Retinal pigment epithelial cell (primary cell): ENCODE measurements around the gene ACTG1.

Experiments
- DNase-seq: peaks from one replicate; pipeline ENCODE4 v3.0.0-alpha.2; 2010; ENCODE audit warnings: low read depth
- H3K4me3 ChIP-seq: 2 replicates; pipeline ENCODE4 v1.5.1; 2011; ENCODE audit warnings: mild to moderate bottlenecking, low read length, control low read depth, moderate library complexity
- TF ChIP-seq, protein P1 (sequence below): conservative IDR thresholded peaks from 2 replicates; pipeline ENCODE4 v1.5.1; 2011; ENCODE audit warnings: low read depth, low read length, control low read depth, inconsistent platforms

Gene ACTG1

DNA sequence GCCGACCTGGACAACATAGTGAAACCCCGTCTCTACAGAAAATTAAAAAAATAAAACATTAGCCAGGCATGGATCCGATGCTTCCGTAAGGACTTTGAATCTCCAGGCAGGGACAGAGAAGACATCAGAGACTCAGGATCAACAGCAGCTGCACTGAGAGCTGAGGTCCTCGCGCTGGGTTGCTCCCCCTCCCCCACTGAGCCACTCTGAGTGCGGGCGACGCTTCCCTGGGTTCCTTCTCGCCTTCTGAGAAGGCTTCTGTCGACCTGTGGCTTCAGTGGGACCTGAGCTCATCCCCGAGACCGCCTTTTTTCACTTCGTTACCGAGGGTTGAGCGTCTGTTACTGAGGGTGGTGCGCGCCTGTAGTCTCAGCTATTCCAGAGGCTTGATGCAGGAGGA lies 20.4 kb downstream of the ACTG1 start:
- no peak for DNase-seq
- no peak overlapping the region for H3K4me3 ChIP-seq
- TF ChIP-seq, protein P1, sequence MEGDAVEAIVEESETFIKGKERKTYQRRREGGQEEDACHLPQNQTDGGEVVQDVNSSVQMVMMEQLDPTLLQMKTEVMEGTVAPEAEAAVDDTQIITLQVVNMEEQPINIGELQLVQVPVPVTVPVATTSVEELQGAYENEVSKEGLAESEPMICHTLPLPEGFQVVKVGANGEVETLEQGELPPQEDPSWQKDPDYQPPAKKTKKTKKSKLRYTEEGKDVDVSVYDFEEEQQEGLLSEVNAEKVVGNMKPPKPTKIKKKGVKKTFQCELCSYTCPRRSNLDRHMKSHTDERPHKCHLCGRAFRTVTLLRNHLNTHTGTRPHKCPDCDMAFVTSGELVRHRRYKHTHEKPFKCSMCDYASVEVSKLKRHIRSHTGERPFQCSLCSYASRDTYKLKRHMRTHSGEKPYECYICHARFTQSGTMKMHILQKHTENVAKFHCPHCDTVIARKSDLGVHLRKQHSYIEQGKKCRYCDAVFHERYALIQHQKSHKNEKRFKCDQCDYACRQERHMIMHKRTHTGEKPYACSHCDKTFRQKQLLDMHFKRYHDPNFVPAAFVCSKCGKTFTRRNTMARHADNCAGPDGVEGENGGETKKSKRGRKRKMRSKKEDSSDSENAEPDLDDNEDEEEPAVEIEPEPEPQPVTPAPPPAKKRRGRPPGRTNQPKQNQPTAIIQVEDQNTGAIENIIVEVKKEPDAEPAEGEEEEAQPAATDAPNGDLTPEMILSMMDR: no peak

- TF ChIP-seq, protein P1: no peak
- no peak for DNase-seq
- no peak overlapping the region for H3K4me3 ChIP-seq
Measured at GRCh38 chr17:81491761-81492160, 20.8 kb downstream of the ACTG1 start.

- H3K4me3 ChIP-seq: no peak overlapping the region
- TF ChIP-seq, protein P1: no peak
- DNase-seq: no peak
Measured at GRCh38 chr17:81491181-81491581, 21.4 kb downstream of the ACTG1 start.

GRCh38 chr17:81489998-81490992 lies 22.3 kb downstream of the ACTG1 start:
- no peak for DNase-seq
- TF ChIP-seq, protein P1: no peak
- no peak overlapping the region for H3K4me3 ChIP-seq

- no peak overlapping the region for H3K4me3 ChIP-seq
- DNase-seq: no peak
- TF ChIP-seq, protein P1: no peak
Measured at GRCh38 chr17:81489012-81489997, 23.3 kb downstream of the ACTG1 start.

- TF ChIP-seq, protein P1: no peak
- H3K4me3 ChIP-seq: peak overlapping the region; percentile 38
- DNase-seq: no peak
Measured at GRCh38 chr17:81488276-81488860, 24.2 kb downstream of the ACTG1 start.
